CD14-positive monocyte (primary cell): ENCODE measurements around the gene CLOCK. TPM values are rescaled to one million over a fixed set of nuclear protein-coding genes. Genes with fewer than 3 reads are reported as not detected.

Experiments
- DNase-seq, 3 donors: peaks; one replicate each; pipeline ENCODE4 v3.0.0-alpha.2; 2011 to 2022
- H2AFZ ChIP-seq: 2 replicates; pipeline ENCODE4 v1.6.0; 2012; ENCODE audit warnings: mild to moderate bottlenecking, low read depth, low read length, inconsistent platforms; ENCODE audit not compliant: insufficient read depth, poor library complexity, severe bottlenecking
- H3K27ac ChIP-seq, 2 donors: 1 replicate in 1 of 2; 2 replicates in 1 of 2; pipeline ENCODE4 v1.5.1; 2012 to 2013; ENCODE audit warnings: low read length in 2 of 2, control low read depth in 1 of 2, inconsistent platforms in 1 of 2, low read depth in 1 of 2, mild to moderate bottlenecking in 1 of 2
- H3K27me3 ChIP-seq, 2 donors: one replicate each; pipeline versions ENCODE4 v1.6.0 to v1.6.1; 2011 to 2013; ENCODE audit warnings: low read length in 2 of 2; ENCODE audit not compliant: control insufficient read depth in 2 of 2, insufficient read depth in 2 of 2
- H3K36me3 ChIP-seq, 2 donors: replicated peaks in 1 of 2; 1 replicate in 1 of 2; 2 replicates in 1 of 2; pipeline versions ENCODE4 v1.5.1 to v1.6.1; 2012 to 2013; ENCODE audit warnings: low read length in 2 of 2, control low read depth in 1 of 2, inconsistent platforms in 1 of 2, mild to moderate bottlenecking in 1 of 2; ENCODE audit not compliant: insufficient read depth in 2 of 2, control insufficient read depth in 1 of 2
- H3K4me1 ChIP-seq, 2 donors: 1 replicate in 1 of 2; 2 replicates in 1 of 2; pipeline versions ENCODE4 v1.5.1 to v1.6.1; 2012 to 2013; ENCODE audit warnings: low read length in 2 of 2, control low read depth in 1 of 2, inconsistent platforms in 1 of 2, mild to moderate bottlenecking in 1 of 2, moderate library complexity in 1 of 2; ENCODE audit not compliant: insufficient read depth in 2 of 2, control insufficient read depth in 1 of 2
- H3K4me2 ChIP-seq: replicated peaks from 2 replicates; pipeline ENCODE3; 2012; ENCODE audit warnings: low read length, moderate library complexity, mild to moderate bottlenecking; ENCODE audit not compliant: poor library complexity, severe bottlenecking; ENCODE audit errors: extremely low read depth
- H3K4me3 ChIP-seq, 3 experiments: fragments of 200-600 bp in 1 of 3; sonication (generic) in 1 of 3; replicated peaks in 1 of 3; 1 replicate in 2 of 3; 2 replicates in 1 of 3; pipeline ENCODE4 v1.5.1; 2011 to 2013; ENCODE audit warnings: low read length in 3 of 3, mild to moderate bottlenecking in 3 of 3, control low read depth in 2 of 3, low read depth in 2 of 3, inconsistent platforms in 1 of 3, moderate library complexity in 1 of 3
- H3K79me2 ChIP-seq: 2 replicates; pipeline ENCODE4 v1.6.0; 2012; ENCODE audit warnings: mild to moderate bottlenecking, control low read depth, inconsistent platforms, low read length, moderate library complexity; ENCODE audit not compliant: insufficient read depth
- H3K9ac ChIP-seq: 2 replicates; pipeline ENCODE4 v1.6.0; 2017; ENCODE audit warnings: low read length, mild to moderate bottlenecking; ENCODE audit not compliant: insufficient read depth, poor library complexity, severe bottlenecking
- H3K9me3 ChIP-seq, 2 donors: replicated peaks in 1 of 2; 1 replicate in 1 of 2; 2 replicates in 1 of 2; pipeline versions ENCODE4 v1.5.1 to v1.6.1; 2012 to 2013; ENCODE audit warnings: low read length in 2 of 2, control low read depth in 1 of 2; ENCODE audit not compliant: control insufficient read depth in 1 of 2, insufficient read depth in 1 of 2
- H4K20me1 ChIP-seq: 2 replicates; pipeline ENCODE4 v1.6.0; 2012; ENCODE audit warnings: mild to moderate bottlenecking, low read length, control low read depth, moderate library complexity; ENCODE audit not compliant: insufficient read depth
- H3K27ac Mint-ChIP-seq, 7 donors: one replicate each; pipeline ENCODE4 v1.8.0; 2020; ENCODE audit warnings: mild to moderate bottlenecking in 7 of 7, mixed read lengths in 7 of 7, moderate library complexity in 6 of 7, inconsistent platforms in 2 of 7
- H3K27me3 Mint-ChIP-seq, 3 donors: one replicate each; pipeline ENCODE4 v1.8.0; 2021 to 2022; ENCODE audit warnings: low read depth in 3 of 3, mild to moderate bottlenecking in 3 of 3, mixed read lengths in 3 of 3, moderate library complexity in 3 of 3, inconsistent platforms in 1 of 3
- H3K36me3 Mint-ChIP-seq, 2 donors: one replicate each; pipeline ENCODE4 v1.8.0; 2020; ENCODE audit warnings: mixed read lengths in 2 of 2, inconsistent platforms in 1 of 2, mild to moderate bottlenecking in 1 of 2
- H3K4me1 Mint-ChIP-seq: one replicate; pipeline ENCODE4 v1.8.0; 2020; ENCODE audit warnings: mild to moderate bottlenecking, mixed read lengths
- H3K4me3 Mint-ChIP-seq, 2 donors: one replicate each; pipeline ENCODE4 v1.8.0; 2020; ENCODE audit warnings: mild to moderate bottlenecking in 2 of 2, mixed read lengths in 2 of 2, moderate library complexity in 1 of 2
- H3K9me3 Mint-ChIP-seq, 7 donors: one replicate each; pipeline ENCODE4 v1.8.0; 2020 to 2022; ENCODE audit warnings: mixed read lengths in 7 of 7, mild to moderate bottlenecking in 6 of 7, moderate library complexity in 6 of 7, inconsistent platforms in 2 of 7
- WGBS: methylation state at CpG from one replicate; pipeline ENCODE4 v1.1.5; 2013; ENCODE audit warnings: missing lambda C conversion rate; ENCODE audit not compliant: insufficient coverage; 5-methylcytosine and 5-hydroxymethylcytosine counted together
- intact Hi-C, 2 donors: fragments of 100-400 bp; cut with micrococcal nuclease; formaldehyde crosslinking; loops; one replicate each; pipeline versions ENCODE4 v1.15.0 to v1.15.1; 2023
- polyA plus RNA-seq, 3 donors: library from polyadenylated mRNA; depleted of rRNA in 1 of 3; unstranded in 2 of 3; stranded (reverse) in 1 of 3; fragments of 300-500 nt in 2 of 3; fragments of >200 nt in 1 of 3; fragmentation: Illumina TruSeq in 2 of 3; gene quantifications; 1 replicate in 2 of 3; 2 replicates in 1 of 3; pipeline ENCODE4 v1.2.3, GENCODE V29; 2012 to 2021
- TF ChIP-seq, protein P1 (sequence below): fragments of 200-600 bp; IDR thresholded peaks from one replicate; pipeline ENCODE4 v1.8.0; 2022; ENCODE audit warnings: antibody characterized with exemption, mild to moderate bottlenecking

Gene CLOCK
- polyA plus RNA-seq, 3 donors: 1.9 to 3.7 (median 2.9) TPM

GRCh38 chr4:55549888-55550287 lies 3.2 kb upstream of the CLOCK start:
- Histone ChIP-seq H3K79me2 (peaks cover 12% of the 10 kb centered on the region), H3K4me2 (no peak overlapping the region), H3K4me3 (no peak overlapping the region), H3K9ac (no peak overlapping the region), H2AFZ (no peak overlapping the region), H3K4me1 (peaks cover 14 to 18% of the 10 kb centered on the region in 2 donors), H4K20me1 (no peaks in the 10 kb centered on the region), H3K36me3 (no peaks in the 10 kb centered on the region), H3K27me3 (peaks cover 3 to 9% of the 10 kb centered on the region in 2 donors), H3K9me3 (no peaks in the 10 kb centered on the region), H3K27ac (no peak overlapping the region)
- Mint-ChIP-seq H3K4me3 (no peak overlapping the region), H3K4me1 (peaks cover 12% of the 10 kb centered on the region), H3K27ac (no peak overlapping the region), H3K9me3 (peaks cover 4 to 9% (median 6%) of the 10 kb centered on the region in 7 donors), H3K36me3 (no peaks in the 10 kb centered on the region), H3K27me3 (peaks cover 8 to 24% (median 22%) of the 10 kb centered on the region in 3 donors)
- DNase-seq: no peak
- no CpG with 5 or more reads among the region's 2 CpGs for WGBS
- TF ChIP-seq, protein P1, sequence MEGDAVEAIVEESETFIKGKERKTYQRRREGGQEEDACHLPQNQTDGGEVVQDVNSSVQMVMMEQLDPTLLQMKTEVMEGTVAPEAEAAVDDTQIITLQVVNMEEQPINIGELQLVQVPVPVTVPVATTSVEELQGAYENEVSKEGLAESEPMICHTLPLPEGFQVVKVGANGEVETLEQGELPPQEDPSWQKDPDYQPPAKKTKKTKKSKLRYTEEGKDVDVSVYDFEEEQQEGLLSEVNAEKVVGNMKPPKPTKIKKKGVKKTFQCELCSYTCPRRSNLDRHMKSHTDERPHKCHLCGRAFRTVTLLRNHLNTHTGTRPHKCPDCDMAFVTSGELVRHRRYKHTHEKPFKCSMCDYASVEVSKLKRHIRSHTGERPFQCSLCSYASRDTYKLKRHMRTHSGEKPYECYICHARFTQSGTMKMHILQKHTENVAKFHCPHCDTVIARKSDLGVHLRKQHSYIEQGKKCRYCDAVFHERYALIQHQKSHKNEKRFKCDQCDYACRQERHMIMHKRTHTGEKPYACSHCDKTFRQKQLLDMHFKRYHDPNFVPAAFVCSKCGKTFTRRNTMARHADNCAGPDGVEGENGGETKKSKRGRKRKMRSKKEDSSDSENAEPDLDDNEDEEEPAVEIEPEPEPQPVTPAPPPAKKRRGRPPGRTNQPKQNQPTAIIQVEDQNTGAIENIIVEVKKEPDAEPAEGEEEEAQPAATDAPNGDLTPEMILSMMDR: no peak
- intact Hi-C loops: loop anchor here (5.0 kb wide), 2 partner anchors 153 to 302 kb away; partner anchors contain the start of genes EXOC1 (in 2 of the 2) and TMEM165 (in 2 of the 2)

DNA sequence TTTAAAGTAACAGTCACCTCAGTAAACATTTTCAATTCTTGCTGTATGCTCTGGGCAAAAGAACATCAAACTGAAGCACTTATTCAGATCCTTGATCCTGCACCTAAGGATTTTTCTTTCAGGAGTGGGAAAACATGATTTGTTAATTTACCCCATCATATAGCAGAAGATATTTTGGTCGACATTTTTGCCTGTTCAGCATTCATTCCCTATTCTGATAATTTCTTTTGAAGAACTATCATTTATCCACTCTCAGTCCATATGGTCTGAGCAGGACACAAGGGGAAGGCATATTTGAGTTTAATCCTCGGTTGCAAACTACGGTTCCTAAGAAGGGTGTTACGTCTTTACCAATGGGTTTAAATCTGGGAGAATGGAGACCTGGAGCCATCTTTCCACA lies 1.2 kb upstream of the CLOCK start:
- Histone ChIP-seq H3K4me3 (peak overlapping the region in 1 of 3 experiments; percentile 96), H3K4me1 (peaks cover 14 to 18% of the 10 kb centered on the region in 2 donors), H3K27ac (no peak overlapping the region), H3K9ac (no peak overlapping the region), H4K20me1 (peaks cover 7% of the 10 kb centered on the region), H3K79me2 (peaks cover 32% of the 10 kb centered on the region), H3K4me2 (peak overlapping the region; percentile 91), H2AFZ (peak overlapping the region; percentile 98), H3K9me3 (no peaks in the 10 kb centered on the region), H3K27me3 (peaks cover 3 to 9% of the 10 kb centered on the region in 2 donors), H3K36me3 (no peaks in the 10 kb centered on the region)
- DNase-seq: no peak
- intact Hi-C loops: loop anchor here (5.0 kb wide), 2 partner anchors 151 to 304 kb away; partner anchors contain the start of genes EXOC1 (in 2 of the 2) and TMEM165 (in 2 of the 2)
- Mint-ChIP-seq H3K36me3 (peaks cover 0 to 3% of the 10 kb centered on the region in 2 donors), H3K9me3 (peaks cover 4 to 8% (median 6%) of the 10 kb centered on the region in 7 donors), H3K4me1 (peaks cover 17% of the 10 kb centered on the region), H3K4me3 (peak overlapping the region; percentile 22 to 85), H3K27ac (no peak overlapping the region), H3K27me3 (peaks cover 8 to 26% (median 22%) of the 10 kb centered on the region in 3 donors)
- no CpG with 5 or more reads among the region's 4 CpGs for WGBS
- TF ChIP-seq, protein P1: no peak
